Measurements from ENCODE around the gene CHL1.

The CHL1 gene

GRCh38 chr3:294581-294980 is 98.0 kb downstream of the CHL1 start:
- no peak overlapping the region for H3K27ac ChIP-seq (ENCODE audit: poor library complexity, severe bottlenecking)
- H3K4me1 ChIP-seq (ENCODE audit: insufficient read depth, poor library complexity, severe bottlenecking) = peaks cover 6% of the 10 kb centered on the region
- H3K27me3 ChIP-seq (ENCODE audit: insufficient read depth, poor library complexity, severe bottlenecking) = no peaks in the 10 kb centered on the region
- DNase-seq (ENCODE audit: low spot score) (no peak), ATAC-seq (ENCODE audit: low read depth) (no peak)
- no peak overlapping the region for H3K4me3 ChIP-seq (ENCODE audit: severe bottlenecking)
- no peaks in the 10 kb centered on the region for H3K36me3 ChIP-seq (ENCODE audit: low read depth)
- H3K9me3 ChIP-seq (ENCODE audit: severe bottlenecking) = no peaks in the 10 kb centered on the region
- no peak for TF ChIP-seq CTCF (IDR thresholded peaks at IDR 0.05; ENCODE audit: poor library complexity, severe bottlenecking)

GRCh38 chr3:295166-295565 is 98.6 kb downstream of the CHL1 start:
- no peak for DNase-seq (ENCODE audit: low spot score)
- Histone ChIP-seq H3K36me3 (ENCODE audit: low read depth) (no peaks in the 10 kb centered on the region), H3K4me3 (ENCODE audit: severe bottlenecking) (no peak overlapping the region), H3K4me1 (ENCODE audit: insufficient read depth, poor library complexity, severe bottlenecking) (peaks cover 6% of the 10 kb centered on the region), H3K27ac (ENCODE audit: poor library complexity, severe bottlenecking) (no peak overlapping the region), H3K9me3 (ENCODE audit: severe bottlenecking) (no peaks in the 10 kb centered on the region), H3K27me3 (ENCODE audit: insufficient read depth, poor library complexity, severe bottlenecking) (no peaks in the 10 kb centered on the region)
- no peak for TF ChIP-seq CTCF (IDR thresholded peaks at IDR 0.05; ENCODE audit: poor library complexity, severe bottlenecking)
- ATAC-seq (ENCODE audit: low read depth) = no peak

- DNase-seq (ENCODE audit: low spot score) (no peak), ATAC-seq (ENCODE audit: low read depth) (no peak)
- Histone ChIP-seq H3K9me3 (ENCODE audit: severe bottlenecking) (no peaks in the 10 kb centered on the region), H3K27me3 (ENCODE audit: insufficient read depth, poor library complexity, severe bottlenecking) (no peaks in the 10 kb centered on the region), H3K36me3 (ENCODE audit: low read depth) (no peaks in the 10 kb centered on the region), H3K4me3 (ENCODE audit: severe bottlenecking) (no peak overlapping the region), H3K4me1 (ENCODE audit: insufficient read depth, poor library complexity, severe bottlenecking) (peaks cover 6% of the 10 kb centered on the region), H3K27ac (ENCODE audit: poor library complexity, severe bottlenecking) (no peak overlapping the region)
- no peak for TF ChIP-seq CTCF (IDR thresholded peaks at IDR 0.05; ENCODE audit: poor library complexity, severe bottlenecking)
These were observed 101.0 kb downstream of the CHL1 start for GRCh38 chr3:297585-297984.

- no peak for TF ChIP-seq CTCF (IDR thresholded peaks at IDR 0.05; ENCODE audit: poor library complexity, severe bottlenecking)
- Histone ChIP-seq H3K27ac (ENCODE audit: poor library complexity, severe bottlenecking) (no peak overlapping the region), H3K36me3 (ENCODE audit: low read depth) (no peaks in the 10 kb centered on the region), H3K4me3 (ENCODE audit: severe bottlenecking) (no peak overlapping the region), H3K27me3 (ENCODE audit: insufficient read depth, poor library complexity, severe bottlenecking) (no peaks in the 10 kb centered on the region), H3K4me1 (ENCODE audit: insufficient read depth, poor library complexity, severe bottlenecking) (peaks cover under 1% of the 10 kb centered on the region), H3K9me3 (ENCODE audit: severe bottlenecking) (no peaks in the 10 kb centered on the region)
- no peak for DNase-seq (ENCODE audit: low spot score)
- no peak for ATAC-seq (ENCODE audit: low read depth)
These were observed 103.2 kb downstream of the CHL1 start for GRCh38 chr3:299590-300301.

- Histone ChIP-seq H3K9me3 (ENCODE audit: severe bottlenecking) (no peaks in the 10 kb centered on the region), H3K27ac (ENCODE audit: poor library complexity, severe bottlenecking) (no peak overlapping the region), H3K27me3 (ENCODE audit: insufficient read depth, poor library complexity, severe bottlenecking) (peaks cover 3% of the 10 kb centered on the region), H3K4me3 (ENCODE audit: severe bottlenecking) (no peak overlapping the region), H3K36me3 (ENCODE audit: low read depth) (no peaks in the 10 kb centered on the region), H3K4me1 (ENCODE audit: insufficient read depth, poor library complexity, severe bottlenecking) (no peaks in the 10 kb centered on the region)
- ATAC-seq (ENCODE audit: low read depth) = no peak
- DNase-seq (ENCODE audit: low spot score) = no peak
- no peak for TF ChIP-seq CTCF (IDR thresholded peaks at IDR 0.05; ENCODE audit: poor library complexity, severe bottlenecking)
These were observed 110.6 kb downstream of the CHL1 start for GRCh38 chr3:307182-307581.
